ENCODE results near the gene PI4KA. TPM values are rescaled to one million over a fixed set of nuclear protein-coding genes. Genes with fewer than 3 reads are reported as not detected.

Gene PI4KA
- total RNA-seq, 1 donor from 2014 or later = 110 TPM

GRCh38 chr22:20657963-20658362 lies 200.6 kb downstream of the PI4KA start:
- H3K36me3 Mint-ChIP-seq = no peaks in the 10 kb centered on the region
- peaks cover under 1% of the 10 kb centered on the region for H3K9me3 Mint-ChIP-seq
- no peak overlapping the region for H3K27ac Mint-ChIP-seq
- TF ChIP-seq CTCF (IDR thresholded peaks at IDR 0.05; ENCODE audit: unreplicated experiment) = no peak
- peaks cover 51% of the 10 kb centered on the region for H3K27me3 Mint-ChIP-seq (ENCODE audit: low read depth)
- H3K4me1 Mint-ChIP-seq = no peaks in the 10 kb centered on the region
- no peak for DNase-seq (ENCODE audit: low spot score in 2 of 2, unreplicated experiment in 2 of 2)
- no peak overlapping the region for H3K4me3 Mint-ChIP-seq

Other genes with a start within 250 kb of the PI4KA start
- gene SERPIND1, start 84.7 kb downstream of the PI4KA start, total RNA-seq = not detected in 3 replicates
- 15.0 to 18.9 TPM (median 15.1 TPM) in 3 replicates for gene SNAP29, start 196 bp upstream of the PI4KA start, total RNA-seq
- 72.3 to 78.5 TPM (median 75.1 TPM) in 3 replicates for gene CRKL, start 58.6 kb upstream of the PI4KA start, total RNA-seq
- 2.4 to 3.2 TPM (median 2.5 TPM) in 3 replicates for gene AIFM3, start 108.4 kb upstream of the PI4KA start, total RNA-seq
- gene LZTR1, start 123.5 kb upstream of the PI4KA start, total RNA-seq = 92.3 to 101 TPM (median 97.3 TPM) in 3 replicates
- 19.7 to 22.8 TPM (median 22.0 TPM) in 3 replicates for gene THAP7, start 143.3 kb upstream of the PI4KA start, total RNA-seq
- 0.72 to 1.1 TPM (median 0.88 TPM) in 3 replicates for gene P2RX6, start 156.4 kb upstream of the PI4KA start, total RNA-seq
- gene SLC7A4, start 173.8 kb upstream of the PI4KA start, total RNA-seq = 3.2 to 3.7 TPM (median 3.2 TPM) in 3 replicates
- gene LRRC74B, start 187.1 kb upstream of the PI4KA start, total RNA-seq = 0.18 TPM in 1 of 3 replicates, not detected in the others

All from mesothelial cell of epicardium (in vitro differentiated cells).